NCI-H82 treated with DMSO at 0.1 percent for 48 hours (cell line): Measurements from ENCODE around the gene GID8.

Source experiments
- DNase-seq: peaks from one replicate; lab custom pipeline; 2025; ENCODE audit not compliant: unreplicated experiment; lab: John Stamatoyannopoulos, UW

Gene GID8

DNA sequence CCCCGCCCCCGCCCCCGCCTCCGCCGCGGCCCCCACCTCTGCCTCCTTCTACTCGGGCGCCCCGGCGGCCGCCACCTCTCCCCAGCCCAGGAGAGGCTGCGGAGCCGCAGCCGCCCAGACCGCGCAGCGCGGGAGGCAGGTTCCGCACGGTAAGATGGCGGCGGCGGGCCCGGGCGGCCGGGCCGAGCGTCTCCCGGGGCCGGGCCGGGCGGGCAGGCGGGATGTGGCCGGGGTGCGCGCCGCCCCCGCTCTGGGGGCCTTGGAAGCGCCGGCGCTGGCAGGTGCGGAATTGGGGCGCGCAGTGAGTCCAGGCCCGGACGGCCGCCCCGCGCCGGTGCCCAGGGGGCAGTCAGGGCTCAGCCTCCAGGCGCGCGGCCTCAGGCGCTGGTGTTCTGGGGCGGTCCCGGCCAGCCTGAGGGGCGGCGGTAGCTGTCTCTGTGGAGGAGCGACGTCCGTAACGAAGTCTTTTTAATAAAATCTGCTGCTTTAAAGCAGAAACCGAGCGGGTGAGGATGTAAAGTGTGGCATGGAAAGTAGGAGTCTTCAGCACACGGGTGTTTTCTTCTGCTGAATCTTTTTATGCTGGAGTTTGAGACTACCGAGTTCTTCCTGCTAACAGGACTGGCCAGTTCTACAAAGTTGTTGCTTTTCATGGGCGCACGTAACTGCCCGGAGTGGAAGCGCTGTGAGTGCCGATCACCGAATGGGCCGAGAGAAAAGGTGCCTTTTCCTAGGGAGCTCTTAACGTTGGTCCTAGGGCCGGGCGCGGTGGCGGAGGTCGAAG lies at the start of gene GID8:
Gene GID8 (plus strand): TSS at position 43 of the 784 bp plus-strand sequence. CDS start 3,356 bp downstream, outside the sequence.
- DNase-seq: no peak

DNA sequence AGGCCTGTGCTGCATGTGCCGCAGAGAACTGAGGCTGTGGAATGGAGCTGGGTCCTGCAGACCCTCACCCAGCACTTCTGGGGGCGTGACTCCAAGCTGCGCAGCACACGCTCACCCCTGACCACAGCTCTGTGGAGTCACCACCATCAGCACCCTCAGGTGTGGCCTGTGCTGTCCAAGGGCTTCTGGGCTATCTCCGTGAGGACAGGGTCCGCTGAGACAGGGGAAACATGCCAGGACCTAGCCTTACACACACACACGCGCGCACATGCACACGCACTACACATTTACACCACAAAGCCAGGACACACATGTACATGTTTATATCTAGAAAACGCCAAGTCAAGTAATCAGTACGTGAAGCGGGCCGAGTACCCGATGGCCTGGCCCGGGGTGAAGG lies 49.5 kb upstream of the GID8 start:
- DNase-seq: no peak

DNA sequence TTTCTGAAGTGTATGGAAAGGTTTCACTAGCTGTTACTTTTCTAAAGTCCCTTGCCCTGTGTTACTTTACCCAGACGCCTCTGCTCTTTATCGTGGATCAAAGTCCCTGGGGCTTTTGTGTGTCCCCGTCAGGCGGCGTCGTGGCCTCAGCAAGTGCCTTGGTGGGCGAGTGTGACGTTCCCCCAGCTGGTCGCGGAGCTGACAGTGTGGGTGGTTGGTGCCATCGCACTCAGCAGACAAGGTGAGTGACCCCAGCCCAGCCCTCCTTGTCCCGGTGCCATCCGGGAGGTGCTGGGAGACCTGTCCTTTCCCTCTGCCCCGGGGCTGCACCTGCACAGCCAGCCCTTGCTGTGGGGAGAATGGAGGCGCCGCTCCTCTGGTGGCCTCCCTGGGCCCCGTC lies 49.0 kb upstream of the GID8 start:
- DNase-seq: no peak

- DNase-seq: no peak
Observed at GRCh38 chr20:62889411-62889810, 48.5 kb upstream of the GID8 start.

DNA sequence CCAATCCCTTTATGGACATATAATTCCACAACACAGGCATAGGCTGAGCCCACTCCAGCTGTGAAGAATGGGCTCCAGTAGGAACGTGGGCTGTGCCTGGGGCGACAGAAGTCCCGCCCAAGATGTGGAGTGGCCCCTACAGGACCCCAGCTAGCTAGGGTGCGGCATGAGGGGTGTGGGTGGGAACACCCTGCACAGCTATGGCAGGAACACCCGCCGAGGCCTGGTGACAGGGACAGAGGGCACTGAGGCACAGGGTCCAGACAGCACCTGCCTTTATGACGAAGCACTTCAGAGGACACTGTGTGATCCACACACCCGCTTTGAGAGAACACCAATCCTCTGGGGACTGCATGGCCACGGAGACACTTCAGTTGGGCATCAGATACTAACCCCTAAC lies 48.1 kb upstream of the GID8 start:
- no peak for DNase-seq

GRCh38 chr20:62890444-62890843 lies 47.5 kb upstream of the GID8 start:
- no peak for DNase-seq

DNA sequence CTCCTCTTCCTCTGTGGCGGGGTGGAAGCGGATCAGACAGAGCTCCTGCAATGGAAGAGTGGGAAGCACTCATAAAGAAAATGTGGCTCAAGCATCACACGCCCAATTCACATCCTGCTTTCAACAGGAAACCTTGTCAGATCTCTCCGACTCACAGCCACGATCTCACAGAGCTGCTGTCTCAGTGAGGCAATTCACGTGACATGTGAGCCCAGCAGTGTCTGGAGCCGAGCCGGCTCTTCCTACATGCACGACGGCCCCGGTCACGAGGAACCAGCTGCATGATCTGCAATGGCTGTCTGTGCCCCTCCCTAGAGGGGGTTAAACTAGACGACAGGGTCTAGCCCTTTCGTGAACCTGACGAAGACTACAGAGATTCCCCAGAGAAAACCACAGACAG lies 46.8 kb upstream of the GID8 start:
- no peak for DNase-seq

- DNase-seq: no peak
Observed at GRCh38 chr20:62892348-62893304, 45.3 kb upstream of the GID8 start.

DNA sequence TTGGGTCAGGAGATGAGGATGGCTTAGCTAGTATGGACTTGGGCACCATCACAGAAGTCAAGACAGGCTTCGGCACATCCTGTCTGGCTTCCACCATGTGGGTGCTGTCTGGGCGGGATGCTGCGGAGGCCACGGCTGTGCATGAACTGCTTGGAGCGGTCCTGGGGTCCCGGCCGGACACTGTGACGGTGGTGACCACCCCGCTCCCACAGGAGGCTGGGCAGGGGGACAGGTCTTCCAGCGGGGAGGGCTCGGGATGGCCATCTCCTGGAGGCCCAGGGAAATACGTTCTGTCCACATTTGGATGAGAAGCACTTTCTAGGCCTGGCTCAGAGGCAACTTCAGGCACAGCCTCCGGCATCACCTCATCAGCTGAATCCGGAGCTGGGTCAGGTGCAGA lies 44.2 kb upstream of the GID8 start:
- no peak for DNase-seq

GRCh38 chr20:62894261-62894660 lies 43.7 kb upstream of the GID8 start:
- no peak for DNase-seq

- DNase-seq: no peak
Observed at GRCh38 chr20:62895539-62895938, 42.4 kb upstream of the GID8 start.

GRCh38 chr20:62896526-62896925 lies 41.4 kb upstream of the GID8 start:
- no peak for DNase-seq

DNA sequence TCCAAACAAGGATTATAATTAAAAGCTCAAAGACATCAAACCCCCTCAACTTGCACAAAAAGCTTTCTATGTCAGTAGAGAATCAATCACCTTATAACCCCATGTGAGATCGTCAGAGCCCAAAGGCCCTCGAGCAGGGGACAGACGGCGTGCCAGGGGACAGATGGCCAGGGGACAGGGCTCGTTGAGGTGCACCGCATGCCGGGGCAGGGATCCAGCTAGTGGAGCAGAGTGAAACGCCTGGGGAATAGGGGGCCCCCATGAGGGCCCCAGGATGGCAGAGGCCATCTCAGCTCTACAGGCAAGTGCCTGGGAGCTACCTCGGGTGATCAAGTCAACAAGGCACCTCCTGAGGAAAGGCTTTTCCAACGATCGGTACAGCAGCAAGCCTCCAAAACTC lies 40.3 kb upstream of the GID8 start:
- DNase-seq: peak; percentile 26

GRCh38 chr20:62898093-62898964 lies 39.6 kb upstream of the GID8 start:
- no peak for DNase-seq

DNA sequence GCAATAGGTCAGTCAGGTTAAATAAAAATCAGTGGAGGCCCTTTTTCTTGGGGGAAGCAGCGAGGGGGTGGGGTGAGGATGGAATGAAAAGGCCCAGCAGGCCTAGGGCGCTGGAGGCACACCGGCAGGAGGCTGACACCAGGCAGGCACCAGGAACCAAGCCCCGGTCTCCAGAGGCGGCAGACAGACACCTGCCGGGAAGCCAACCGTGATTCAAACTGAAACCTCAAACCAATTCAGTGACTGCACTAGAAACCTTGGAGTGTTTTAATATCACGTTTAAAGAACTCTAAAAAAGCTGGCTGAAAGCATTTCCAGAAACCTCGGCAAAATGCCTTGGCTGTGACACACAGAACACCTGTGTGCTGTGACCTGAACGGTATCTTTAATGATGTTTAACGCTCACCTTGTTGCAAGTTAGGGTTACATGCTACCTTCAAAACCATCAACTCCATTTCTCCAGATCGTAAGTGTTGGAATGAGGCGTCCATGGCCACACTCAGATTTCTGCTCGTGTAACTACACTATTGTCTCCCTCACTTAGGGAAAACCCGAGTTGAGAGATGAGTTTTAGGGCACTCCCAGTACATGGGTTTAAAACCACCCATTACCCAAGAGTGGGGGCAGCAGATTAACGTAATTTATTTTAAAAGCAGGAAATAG lies 38.8 kb upstream of the GID8 start:
- no peak for DNase-seq

GRCh38 chr20:62899633-62900051 lies 38.3 kb upstream of the GID8 start:
- no peak for DNase-seq

- no peak for DNase-seq
Observed at GRCh38 chr20:62900052-62900691, 37.8 kb upstream of the GID8 start.

DNA sequence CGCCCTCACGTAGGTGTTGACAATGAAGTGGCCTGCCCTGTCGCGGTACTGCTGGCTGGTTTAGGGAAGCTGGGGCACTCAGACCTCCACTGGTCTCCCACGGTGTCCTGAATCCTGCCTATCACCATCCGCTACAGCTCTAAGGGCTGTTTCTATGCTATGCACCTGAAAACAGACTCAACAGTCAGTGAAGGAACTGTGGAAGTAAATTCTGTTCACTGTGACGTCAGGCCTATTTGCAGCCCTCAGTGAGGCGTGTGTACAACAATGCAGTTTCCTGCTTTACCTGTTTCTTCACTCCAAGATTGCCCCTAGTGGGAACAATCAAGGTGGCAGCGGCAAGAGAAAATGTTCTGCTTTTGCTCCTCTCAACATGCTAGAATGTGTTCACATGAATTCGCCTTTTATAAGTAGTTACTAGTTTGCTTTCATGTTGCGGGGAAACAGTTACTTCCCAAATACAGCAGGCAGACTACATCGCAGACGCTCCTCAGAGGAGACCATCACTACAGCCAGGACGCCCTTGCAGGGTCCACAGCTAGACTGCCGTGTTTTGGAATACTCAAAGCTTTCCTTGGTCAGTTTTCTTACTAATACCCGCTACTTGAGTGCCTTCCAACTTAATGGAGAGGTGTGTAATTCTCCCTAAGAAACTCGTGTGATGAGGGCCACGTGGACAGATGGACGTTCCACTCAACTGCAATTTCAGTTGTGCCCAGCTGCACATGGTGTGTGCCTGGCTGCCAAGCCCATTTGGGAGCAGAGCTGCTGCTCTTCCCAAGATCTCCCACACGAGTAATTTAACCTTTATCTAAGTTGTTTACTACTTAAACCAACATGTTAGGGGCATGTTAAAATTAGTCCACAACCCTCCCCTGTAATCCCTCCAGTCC lies 37.0 kb upstream of the GID8 start:
- DNase-seq: no peak

- no peak for DNase-seq
Observed at GRCh38 chr20:62901891-62902290, 36.1 kb upstream of the GID8 start.
